IMR-90 (cell line): ENCODE data around the gene PACSIN2. TPM values are rescaled to one million over a fixed set of nuclear protein-coding genes. Genes with fewer than 3 reads are reported as not detected.

Experiments used
- ATAC-seq: fragments of 200-7000 bp; cut with Tn5 transposase; 2 replicates; pipeline ENCODE4 v1.9.1; 2020; ENCODE audit warnings: low read depth, mild to moderate bottlenecking, moderate library complexity
- BruUV-seq: library from RNA; stranded (reverse); fragments of 400-500 nt; replicated peaks from 2 replicates; lab custom pipeline; 2021; lab: Mats Ljungman, UMichigan
- CTCF ChIA-PET: fragments of 300-600 bp; formaldehyde crosslinking; extraction: SDS; loops from one replicate; lab custom pipeline; 2021; ENCODE audit warnings: antibody characterized with exemption; lab: Yijun Ruan, JAX
- POLR2A ChIA-PET: fragments of 300-600 bp; sonication (Branson Sonifier 250); formaldehyde crosslinking; loops from one replicate; lab custom pipeline; 2022; ENCODE audit warnings: antibody characterized with exemption; ENCODE audit not compliant: unreplicated experiment; lab: Charles Lee
- DNase-seq: peaks from one replicate; pipeline ENCODE4 v3.0.0; 2013
- H2AFZ ChIP-seq: replicated peaks from 2 replicates; pipeline ENCODE3; 2013; ENCODE audit warnings: low read length, mild to moderate bottlenecking; ENCODE audit not compliant: poor library complexity
- H2AK5ac ChIP-seq: 2 replicates; pipeline ENCODE4 v1.6.1; 2013; ENCODE audit warnings: low read depth, low read length, inconsistent platforms
- H2AK9ac ChIP-seq: replicated peaks from 2 replicates; pipeline ENCODE3; 2013; ENCODE audit warnings: mild to moderate bottlenecking, low read depth, low read length, moderate library complexity; ENCODE audit not compliant: poor library complexity
- H2BK120ac ChIP-seq: 2 replicates; pipeline ENCODE4 v1.6.1; 2013; ENCODE audit warnings: low read depth, low read length, inconsistent platforms
- H2BK15ac ChIP-seq: 3 replicates; pipeline ENCODE4 v1.6.1; 2013; ENCODE audit warnings: low read depth, low read length, inconsistent platforms
- H2BK20ac ChIP-seq: 2 replicates; pipeline ENCODE4 v1.6.1; 2013; ENCODE audit warnings: low read depth, mild to moderate bottlenecking, inconsistent platforms, low read length, moderate library complexity
- H2BK5ac ChIP-seq: 2 replicates; pipeline ENCODE4 v1.6.1; 2013; ENCODE audit warnings: mild to moderate bottlenecking, low read depth, low read length, inconsistent platforms; ENCODE audit not compliant: poor library complexity, severe bottlenecking
- H3K14ac ChIP-seq: replicated peaks from 2 replicates; pipeline ENCODE4 v1.6.1; 2013; ENCODE audit warnings: low read depth, low read length, inconsistent platforms
- H3K18ac ChIP-seq: 2 replicates; pipeline ENCODE4 v1.6.1; 2013; ENCODE audit warnings: low read depth, low read length, control low read depth
- H3K23ac ChIP-seq: 2 replicates; pipeline ENCODE4 v1.6.1; 2013; ENCODE audit warnings: low read depth, low read length, inconsistent platforms
- H3K27ac ChIP-seq: 2 replicates; pipeline ENCODE4 v1.5.1; 2013; ENCODE audit warnings: mild to moderate bottlenecking, control low read depth, low read length; ENCODE audit not compliant: insufficient read depth
- H3K27me3 ChIP-seq: 2 replicates; pipeline ENCODE4 v1.6.1; 2013; ENCODE audit warnings: low read length; ENCODE audit not compliant: control insufficient read depth, insufficient read depth
- H3K36me3 ChIP-seq: 2 replicates; pipeline ENCODE4 v1.6.1; 2013; ENCODE audit warnings: low read length, mixed read lengths; ENCODE audit not compliant: control insufficient read depth, insufficient read depth
- H3K4ac ChIP-seq: 2 replicates; pipeline ENCODE4 v1.6.1; 2013; ENCODE audit warnings: low read depth, low read length, inconsistent platforms
- H3K4me1 ChIP-seq: 2 replicates; pipeline ENCODE4 v1.6.1; 2013; ENCODE audit warnings: low read length, mixed read lengths; ENCODE audit not compliant: control insufficient read depth, insufficient read depth
- H3K4me2 ChIP-seq: 2 replicates; pipeline ENCODE4 v1.6.1; 2013; ENCODE audit warnings: low read depth, mild to moderate bottlenecking, control low read depth, low read length, moderate library complexity
- H3K4me3 ChIP-seq: 2 replicates; pipeline ENCODE4 v1.5.1; 2013; ENCODE audit warnings: low read depth, mild to moderate bottlenecking, control low read depth, low read length, moderate library complexity; ENCODE audit not compliant: insufficient read depth
- H3K56ac ChIP-seq: 2 replicates; pipeline ENCODE4 v1.6.1; 2013; ENCODE audit warnings: low read length, inconsistent platforms; ENCODE audit not compliant: insufficient read depth; ENCODE audit errors: extremely low read depth
- H3K79me1 ChIP-seq, 2 experiments: 2 replicates each; pipeline ENCODE4 v1.6.1; 2013; ENCODE audit warnings: low read length in 2 of 2, inconsistent platforms in 1 of 2, low read depth in 1 of 2
- H3K9ac ChIP-seq: 2 replicates; pipeline ENCODE4 v1.6.1; 2013; ENCODE audit warnings: low read depth, low read length, control low read depth
- H3K9me1 ChIP-seq: 2 replicates; pipeline ENCODE4 v1.6.1; 2013; ENCODE audit warnings: low read length, inconsistent platforms; ENCODE audit not compliant: insufficient read depth
- H3K9me3 ChIP-seq: 2 replicates; pipeline ENCODE4 v1.6.1; 2013; ENCODE audit warnings: low read length; ENCODE audit not compliant: control insufficient read depth, insufficient read depth
- H4K20me1 ChIP-seq: 2 replicates; pipeline ENCODE4 v1.6.1; 2013; ENCODE audit warnings: low read length, inconsistent platforms; ENCODE audit not compliant: insufficient read depth
- H4K5ac ChIP-seq: 2 replicates; pipeline ENCODE4 v1.6.1; 2013; ENCODE audit warnings: mild to moderate bottlenecking, low read depth, low read length, control low read depth
- H4K8ac ChIP-seq, 2 experiments: 2 replicates each; pipeline ENCODE4 v1.6.1; 2013; ENCODE audit warnings: low read depth in 2 of 2, low read length in 2 of 2, control low read depth in 1 of 2, inconsistent platforms in 1 of 2
- H4K91ac ChIP-seq: 2 replicates; pipeline ENCODE4 v1.6.1; 2013; ENCODE audit warnings: low read depth, low read length, inconsistent platforms; ENCODE audit not compliant: insufficient read depth
- BHLHE40 ChIP-seq: fragments of 150-350 bp; IDR thresholded peaks from 2 replicates; pipeline ENCODE4 v1.6.1; 2016; ENCODE audit warnings: mild to moderate bottlenecking, low read depth, low read length
- CEBPB ChIP-seq: IDR thresholded peaks from 2 replicates; pipeline ENCODE4 v1.6.1; 2012; ENCODE audit warnings: low read depth, low read length, improper control_type of control experiment
- CHD1 ChIP-seq: IDR thresholded peaks from 2 replicates; pipeline ENCODE4 v1.6.1; 2012; ENCODE audit warnings: low read depth, low read length, improper control_type of control experiment
- ELK1 ChIP-seq: fragments of 150-350 bp; IDR thresholded peaks from 2 replicates; pipeline ENCODE4 v1.6.1; 2016; ENCODE audit warnings: low read depth, mild to moderate bottlenecking, low read length, moderate library complexity, borderline replicate concordance
- FOS ChIP-seq: fragments of 150-350 bp; IDR thresholded peaks from 2 replicates; pipeline ENCODE4 v1.6.1; 2016; ENCODE audit warnings: low read depth, low read length
- MAZ ChIP-seq: IDR thresholded peaks from 2 replicates; pipeline ENCODE4 v1.6.1; 2012; ENCODE audit warnings: low read depth, mild to moderate bottlenecking, low read length, improper control_type of control experiment, moderate library complexity, borderline replicate concordance
- MXI1 ChIP-seq: IDR thresholded peaks from 2 replicates; pipeline ENCODE4 v1.6.1; 2012; ENCODE audit warnings: low read depth, mild to moderate bottlenecking, low read length, moderate library complexity, borderline replicate concordance
- NFE2L2 ChIP-seq: fragments of 150-350 bp; IDR thresholded peaks from 2 replicates; pipeline ENCODE4 v1.6.1; 2016; ENCODE audit warnings: low read depth, mild to moderate bottlenecking, low read length
- POLR2A ChIP-seq: IDR thresholded peaks from 2 replicates; pipeline ENCODE4 v1.6.1; 2012; ENCODE audit warnings: mild to moderate bottlenecking, low read depth, low read length
- RCOR1 ChIP-seq: IDR thresholded peaks from 2 replicates; pipeline ENCODE4 v1.6.1; 2012; ENCODE audit warnings: mild to moderate bottlenecking, low read length, improper control_type of control experiment; ENCODE audit not compliant: insufficient replicate concordance
- RFX5 ChIP-seq: IDR thresholded peaks from 2 replicates; pipeline ENCODE4 v1.8.0; 2012; ENCODE audit warnings: low read depth, mild to moderate bottlenecking, low read length, moderate library complexity
- SMC3 ChIP-seq: fragments of 150-350 bp; IDR thresholded peaks from 2 replicates; pipeline ENCODE4 v1.6.1; 2016; ENCODE audit warnings: low read depth, mild to moderate bottlenecking, antibody characterized with exemption, low read length, moderate library complexity
- USF2 ChIP-seq: fragments of 150-350 bp; IDR thresholded peaks from 2 replicates; pipeline ENCODE4 v1.6.1; 2017; ENCODE audit warnings: mild to moderate bottlenecking, antibody characterized with exemption, low read length, low read depth
- WGBS, 2 experiments: methylation state at CpG; one replicate each; pipeline versions ENCODE4 v1.1.5 to v1.1.7; 2013; ENCODE audit warnings: missing lambda C conversion rate in 2 of 2; ENCODE audit not compliant: insufficient read length in 1 of 2; ENCODE audit errors: extremely low coverage in 2 of 2; 5-methylcytosine and 5-hydroxymethylcytosine counted together
- dilution Hi-C: fragments of 300-500 bp; cut with HindIII; formaldehyde crosslinking; loops from one replicate; pipeline ENCODE4 v1.14.3; 2018; ENCODE audit warnings: low sequenced_read_pairs; ENCODE audit not compliant: unreplicated experiment
- in situ Hi-C: fragments of 300-500 bp; cut with MboI; formaldehyde crosslinking; loops from 3 replicates; pipeline ENCODE4 v1.14.3; 2019; ENCODE audit warnings: low sequenced_read_pairs, inconsistent platforms, mixed read lengths
- intact Hi-C: fragments of 100-400 bp; cut with micrococcal nuclease; formaldehyde crosslinking; loops from 2 replicates; pipeline ENCODE4 v1.10.0; 2022
- polyA plus RNA-seq, 3 experiments: library from polyadenylated mRNA; depleted of rRNA; stranded (reverse); fragments of >200 nt; gene quantifications; 2 replicates each; pipeline ENCODE4 v1.2.3, GENCODE V29; 2012; ENCODE audit warnings: low replicate concordance in 1 of 3
- total RNA-seq: library from RNA; depleted of rRNA; stranded (reverse); fragments of >200 nt; gene quantifications from 2 replicates; pipeline ENCODE4 v1.2.3, GENCODE V29; 2012
- TF ChIP-seq, protein P1 (sequence below): conservative IDR thresholded peaks from 2 replicates; pipeline ENCODE4 v1.5.1; 2012; ENCODE audit warnings: mild to moderate bottlenecking, low read depth, low read length, improper control_type of control experiment

The PACSIN2 gene
- total and polyA plus RNA-seq, 2 of the 4 experiments (the other 2 are of a cell fraction), result 85.0 to 118 TPM

DNA sequence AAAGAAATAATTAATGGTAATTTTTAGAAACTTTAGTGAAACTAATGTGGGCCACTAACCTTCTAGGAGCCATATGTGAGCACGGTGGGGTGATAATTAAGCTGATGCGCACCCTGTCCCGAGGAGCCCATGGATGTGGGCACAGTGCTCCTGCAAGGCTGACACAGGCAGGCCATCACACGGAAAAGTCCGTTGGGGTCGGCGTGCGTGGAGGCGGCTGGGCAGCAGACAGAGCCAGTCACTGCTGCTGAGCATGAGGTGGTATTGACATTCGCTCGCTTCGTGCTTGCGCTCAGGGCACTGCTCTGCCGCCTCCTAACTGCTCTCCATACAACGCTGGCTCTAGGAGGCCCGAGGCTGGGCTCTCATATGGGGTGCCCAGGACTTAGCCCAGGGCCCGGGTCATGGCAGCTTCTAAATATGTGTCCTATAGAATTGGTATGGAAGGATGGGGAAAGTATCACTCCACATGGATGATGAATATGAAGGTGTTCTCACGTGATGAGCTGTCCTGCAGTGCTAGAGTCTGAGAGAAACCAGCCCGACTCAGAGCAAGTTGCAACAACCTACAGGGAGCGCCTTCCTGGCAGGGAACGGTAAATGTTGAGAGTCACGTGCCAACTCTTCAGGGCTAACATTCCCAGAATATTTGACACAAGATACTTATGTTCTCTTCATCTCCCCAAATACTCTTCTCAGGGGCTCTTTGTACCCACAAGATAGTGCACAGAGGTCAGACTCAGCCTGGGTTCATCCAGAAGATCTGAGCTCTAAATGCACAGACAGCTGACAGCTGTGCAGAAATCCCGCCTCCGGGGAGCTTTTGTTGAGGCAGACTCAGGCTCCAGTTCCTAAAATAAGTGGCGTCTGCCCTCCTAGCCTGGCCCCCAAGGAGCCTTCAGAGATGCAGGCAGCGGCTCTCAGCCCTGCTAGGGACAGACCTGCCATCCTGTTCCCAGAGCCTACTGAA is 107.3 kb downstream of the PACSIN2 start:
- Histone ChIP-seq H3K79me1 (peaks cover 58 to 96% of the 10 kb centered on the region in 2 experiments), H3K27me3 (no peaks in the 10 kb centered on the region), H4K5ac (no peak overlapping the region), H4K20me1 (peaks cover 79% of the 10 kb centered on the region), H2AK5ac (no peak overlapping the region), H3K4me2 (no peak overlapping the region), H2BK5ac (no peak overlapping the region), H3K9me1 (peaks cover 37% of the 10 kb centered on the region), H3K36me3 (peaks cover 16% of the 10 kb centered on the region), H4K8ac (no peak overlapping the region), H2BK20ac (no peak overlapping the region), H3K27ac (no peak overlapping the region), H3K9ac (no peak overlapping the region), H2AK9ac (no peak overlapping the region), H3K4ac (no peak overlapping the region), H3K18ac (no peak overlapping the region), H3K4me1 (peaks cover 18% of the 10 kb centered on the region), H4K91ac (no peak overlapping the region), H3K4me3 (no peak overlapping the region), H3K23ac (no peak overlapping the region), H2BK120ac (no peak overlapping the region), H2AFZ (no peak overlapping the region), H3K14ac (no peak overlapping the region), H3K9me3 (no peaks in the 10 kb centered on the region), H2BK15ac (no peak overlapping the region), H3K56ac (no peak overlapping the region)
- WGBS, 2 experiments, result 95% methylated on average over 17 of the region's 26 CpGs; no CpG with 5 or more reads in 1 of the 2 experiments
- no TSS peak for BruUV-seq
- POLR2A ChIA-PET, result no interaction called here
- ATAC-seq, result no peak
- dilution Hi-C loops, result no loop called here
- intact Hi-C loops, result no loop called here
- DNase-seq, result no peak
- in situ Hi-C loops, result no loop called here
- CTCF ChIA-PET, result no interaction called here
- TF ChIP-seq MXI1 (no peak), CHD1 (no peak), RFX5 (no peak), SMC3 (no peak), FOS (no peak), CEBPB (no peak), RCOR1 (no peak), NFE2L2 (no peak), MAZ (no peak), ELK1 (no peak), POLR2A (no peak), USF2 (no peak), BHLHE40 (no peak)
- TF ChIP-seq, protein P1, sequence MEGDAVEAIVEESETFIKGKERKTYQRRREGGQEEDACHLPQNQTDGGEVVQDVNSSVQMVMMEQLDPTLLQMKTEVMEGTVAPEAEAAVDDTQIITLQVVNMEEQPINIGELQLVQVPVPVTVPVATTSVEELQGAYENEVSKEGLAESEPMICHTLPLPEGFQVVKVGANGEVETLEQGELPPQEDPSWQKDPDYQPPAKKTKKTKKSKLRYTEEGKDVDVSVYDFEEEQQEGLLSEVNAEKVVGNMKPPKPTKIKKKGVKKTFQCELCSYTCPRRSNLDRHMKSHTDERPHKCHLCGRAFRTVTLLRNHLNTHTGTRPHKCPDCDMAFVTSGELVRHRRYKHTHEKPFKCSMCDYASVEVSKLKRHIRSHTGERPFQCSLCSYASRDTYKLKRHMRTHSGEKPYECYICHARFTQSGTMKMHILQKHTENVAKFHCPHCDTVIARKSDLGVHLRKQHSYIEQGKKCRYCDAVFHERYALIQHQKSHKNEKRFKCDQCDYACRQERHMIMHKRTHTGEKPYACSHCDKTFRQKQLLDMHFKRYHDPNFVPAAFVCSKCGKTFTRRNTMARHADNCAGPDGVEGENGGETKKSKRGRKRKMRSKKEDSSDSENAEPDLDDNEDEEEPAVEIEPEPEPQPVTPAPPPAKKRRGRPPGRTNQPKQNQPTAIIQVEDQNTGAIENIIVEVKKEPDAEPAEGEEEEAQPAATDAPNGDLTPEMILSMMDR, result no peak
